Fibroblast of lung (primary cell): ENCODE results near the gene TDRD7.

Experiments used
- EZH2 ChIP-seq: IDR thresholded peaks from 2 replicates; pipeline ENCODE4 v1.5.1; 2012; ENCODE audit warnings: low read length, control low read depth, mild to moderate bottlenecking; ENCODE audit errors: missing control alignments
- TF ChIP-seq, protein P1 (sequence below), 2 donors: IDR thresholded peaks in 1 of 2; conservative IDR thresholded peaks in 1 of 2; 1 replicate in 1 of 2; 2 replicates in 1 of 2; pipeline ENCODE4 v1.5.1; 2011 to 2012; ENCODE audit warnings: low read length in 2 of 2, control low read depth in 1 of 2, inconsistent platforms in 1 of 2, low read depth in 1 of 2, mild to moderate bottlenecking in 1 of 2

DNA sequence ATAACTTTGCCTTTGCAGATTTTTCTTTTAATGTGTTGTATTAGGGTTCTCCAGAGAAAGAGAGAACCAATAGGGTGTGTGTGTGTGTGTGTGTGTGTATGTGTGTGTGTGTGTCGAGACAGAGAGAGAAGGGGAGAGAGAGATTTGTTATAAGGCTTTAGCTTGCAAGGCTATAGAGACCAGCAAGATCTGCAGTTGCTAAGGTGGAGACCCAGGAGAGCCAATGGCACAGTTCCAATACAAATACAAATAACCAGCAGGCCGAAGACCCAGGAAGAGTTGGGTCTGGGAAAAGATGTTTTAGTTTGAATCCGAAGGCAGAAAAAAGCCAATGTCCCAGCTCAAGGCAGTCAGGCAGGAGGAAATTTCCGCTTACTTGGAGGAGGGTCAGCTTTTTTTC is 112.5 kb downstream of the TDRD7 start:
- TF ChIP-seq, protein P1, sequence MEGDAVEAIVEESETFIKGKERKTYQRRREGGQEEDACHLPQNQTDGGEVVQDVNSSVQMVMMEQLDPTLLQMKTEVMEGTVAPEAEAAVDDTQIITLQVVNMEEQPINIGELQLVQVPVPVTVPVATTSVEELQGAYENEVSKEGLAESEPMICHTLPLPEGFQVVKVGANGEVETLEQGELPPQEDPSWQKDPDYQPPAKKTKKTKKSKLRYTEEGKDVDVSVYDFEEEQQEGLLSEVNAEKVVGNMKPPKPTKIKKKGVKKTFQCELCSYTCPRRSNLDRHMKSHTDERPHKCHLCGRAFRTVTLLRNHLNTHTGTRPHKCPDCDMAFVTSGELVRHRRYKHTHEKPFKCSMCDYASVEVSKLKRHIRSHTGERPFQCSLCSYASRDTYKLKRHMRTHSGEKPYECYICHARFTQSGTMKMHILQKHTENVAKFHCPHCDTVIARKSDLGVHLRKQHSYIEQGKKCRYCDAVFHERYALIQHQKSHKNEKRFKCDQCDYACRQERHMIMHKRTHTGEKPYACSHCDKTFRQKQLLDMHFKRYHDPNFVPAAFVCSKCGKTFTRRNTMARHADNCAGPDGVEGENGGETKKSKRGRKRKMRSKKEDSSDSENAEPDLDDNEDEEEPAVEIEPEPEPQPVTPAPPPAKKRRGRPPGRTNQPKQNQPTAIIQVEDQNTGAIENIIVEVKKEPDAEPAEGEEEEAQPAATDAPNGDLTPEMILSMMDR (conservative IDR thresholded peaks at IDR 0.05 in 1 of 2, IDR thresholded peaks at IDR 0.05 in 1 of 2; ENCODE audit: low read depth in 1 of 2, low read length in 2 of 2), result no peak
- TF ChIP-seq EZH2, result no peak
